Gastroesophageal sphincter (tissue), 4 donors: ENCODE measurements around the gene HMOX1. TPM values are rescaled to one million over a fixed set of nuclear protein-coding genes. Genes with fewer than 3 reads are reported as not detected.
"Not testable (repeated sequence)": the region's sequence is repeated elsewhere in the genome, so short reads cannot be mapped to it uniquely, and the experiment has no call there.

ENCODE experiments used
- ATAC-seq: fragments of 150-250 bp; one replicate; pipeline ENCODE4 v1.9.1; 2016; ENCODE audit warnings: mild to moderate bottlenecking, moderate library complexity
- H3K27ac ChIP-seq, 4 donors: fragments of 200-600 bp; sonication (generic) in 3 of 4; 1 replicate in 3 of 4; 2 replicates in 1 of 4; pipeline ENCODE4 v1.5.1; 2016 to 2019
- H3K27me3 ChIP-seq: fragments of 200-600 bp; sonication (generic); one replicate; pipeline ENCODE4 v1.5.1; 2019
- H3K36me3 ChIP-seq, 2 donors: fragments of 200-600 bp; sonication (generic); one replicate each; pipeline ENCODE4 v1.5.1; 2019; ENCODE audit warnings: control low read depth in 1 of 2
- H3K4me1 ChIP-seq, 3 donors: fragments of 200-600 bp; sonication (generic); 1 replicate in 2 of 3; 2 replicates in 1 of 3; pipeline ENCODE4 v1.5.1; 2016 to 2019; ENCODE audit warnings: control low read depth in 2 of 3
- H3K4me3 ChIP-seq, 2 donors: fragments of 200-600 bp; sonication (generic); one replicate each; pipeline ENCODE4 v1.5.1; 2019; ENCODE audit warnings: mild to moderate bottlenecking in 1 of 2, moderate library complexity in 1 of 2
- H3K9me3 ChIP-seq, 3 donors: fragments of 200-600 bp; sonication (generic); one replicate each; pipeline ENCODE4 v1.5.1; 2017 to 2019; ENCODE audit warnings: control low read depth in 2 of 3
- EP300 ChIP-seq: sonication (generic); formaldehyde crosslinking; IDR thresholded peaks from one replicate; pipeline ENCODE4 v1.6.1; 2017; ENCODE audit warnings: antibody characterized with exemption, mild to moderate bottlenecking
- POLR2A ChIP-seq, 2 donors: fragments of 450-650 bp; IDR thresholded peaks; one replicate each; pipeline ENCODE4 v1.6.1; 2017; ENCODE audit warnings: antibody characterized with exemption in 2 of 2, mild to moderate bottlenecking in 2 of 2, moderate library complexity in 1 of 2
- POLR2AphosphoS5 ChIP-seq: sonication (generic); formaldehyde crosslinking; IDR thresholded peaks from one replicate; pipeline ENCODE4 v1.6.1; 2017; ENCODE audit warnings: antibody characterized with exemption
- WGBS, 2 donors: methylation state at CpG; one replicate each; pipeline ENCODE4 v1.1.5; 2018; ENCODE audit warnings: low coverage in 1 of 2; 5-methylcytosine and 5-hydroxymethylcytosine counted together
- total RNA-seq, 4 donors: library from RNA; depleted of rRNA; stranded (reverse); fragments of >200 nt; gene quantifications; one replicate each; pipeline ENCODE4 v1.1.0, GENCODE V29; 2016
- TF ChIP-seq, protein P1 (sequence below), 4 experiments: fragments of 200-600 bp in 2 of 4; fragments of 450-650 bp in 2 of 4; sonication (generic) in 1 of 4; IDR thresholded peaks; one replicate each; pipeline ENCODE4 v1.5.1; 2017 to 2019; ENCODE audit warnings: antibody characterized with exemption in 4 of 4, mild to moderate bottlenecking in 2 of 4, moderate library complexity in 2 of 4

Gene HMOX1
- total RNA-seq, 4 donors from 2014 or later, result 3.0 to 317 (median 12.7) TPM

DNA sequence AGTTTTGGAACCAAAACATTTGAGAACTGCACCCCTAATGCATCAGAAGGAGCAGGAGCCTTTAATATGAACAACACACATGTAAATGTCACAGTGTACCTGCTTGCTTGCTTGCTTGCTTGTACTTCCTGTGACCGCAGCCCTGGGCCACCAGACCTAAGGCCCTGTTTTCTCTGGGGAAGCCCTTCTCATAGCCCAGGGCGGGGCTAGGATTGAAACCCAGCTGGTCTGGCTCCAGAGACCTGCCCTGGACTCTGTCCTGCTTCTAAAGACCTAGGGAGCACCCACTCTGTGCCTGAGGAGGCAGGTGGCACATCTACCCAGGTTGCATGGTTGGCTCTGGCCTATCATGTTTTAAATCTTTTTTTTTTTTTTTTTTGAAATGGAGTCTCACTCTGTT, 11.5 kb downstream of the HMOX1 start:
- Histone ChIP-seq H3K27ac (no peak overlapping the region), H3K27me3 (no peaks in the 10 kb centered on the region), H3K4me1 (no peaks in the 10 kb centered on the region), H3K4me3 (no peak overlapping the region), H3K36me3 (peaks cover 0 to 38% of the 10 kb centered on the region in 2 donors), H3K9me3 (no peaks in the 10 kb centered on the region)
- WGBS, 2 donors, result 92% methylated on average over 2 of the region's 2 CpGs; no CpG with 5 or more reads in 1 of the 2 donors
- no peak for ATAC-seq
- TF ChIP-seq POLR2AphosphoS5 (no peak), EP300 (no peak)
- TF ChIP-seq, protein P1, sequence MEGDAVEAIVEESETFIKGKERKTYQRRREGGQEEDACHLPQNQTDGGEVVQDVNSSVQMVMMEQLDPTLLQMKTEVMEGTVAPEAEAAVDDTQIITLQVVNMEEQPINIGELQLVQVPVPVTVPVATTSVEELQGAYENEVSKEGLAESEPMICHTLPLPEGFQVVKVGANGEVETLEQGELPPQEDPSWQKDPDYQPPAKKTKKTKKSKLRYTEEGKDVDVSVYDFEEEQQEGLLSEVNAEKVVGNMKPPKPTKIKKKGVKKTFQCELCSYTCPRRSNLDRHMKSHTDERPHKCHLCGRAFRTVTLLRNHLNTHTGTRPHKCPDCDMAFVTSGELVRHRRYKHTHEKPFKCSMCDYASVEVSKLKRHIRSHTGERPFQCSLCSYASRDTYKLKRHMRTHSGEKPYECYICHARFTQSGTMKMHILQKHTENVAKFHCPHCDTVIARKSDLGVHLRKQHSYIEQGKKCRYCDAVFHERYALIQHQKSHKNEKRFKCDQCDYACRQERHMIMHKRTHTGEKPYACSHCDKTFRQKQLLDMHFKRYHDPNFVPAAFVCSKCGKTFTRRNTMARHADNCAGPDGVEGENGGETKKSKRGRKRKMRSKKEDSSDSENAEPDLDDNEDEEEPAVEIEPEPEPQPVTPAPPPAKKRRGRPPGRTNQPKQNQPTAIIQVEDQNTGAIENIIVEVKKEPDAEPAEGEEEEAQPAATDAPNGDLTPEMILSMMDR (IDR thresholded peaks at IDR 0.05), result no peak

DNA sequence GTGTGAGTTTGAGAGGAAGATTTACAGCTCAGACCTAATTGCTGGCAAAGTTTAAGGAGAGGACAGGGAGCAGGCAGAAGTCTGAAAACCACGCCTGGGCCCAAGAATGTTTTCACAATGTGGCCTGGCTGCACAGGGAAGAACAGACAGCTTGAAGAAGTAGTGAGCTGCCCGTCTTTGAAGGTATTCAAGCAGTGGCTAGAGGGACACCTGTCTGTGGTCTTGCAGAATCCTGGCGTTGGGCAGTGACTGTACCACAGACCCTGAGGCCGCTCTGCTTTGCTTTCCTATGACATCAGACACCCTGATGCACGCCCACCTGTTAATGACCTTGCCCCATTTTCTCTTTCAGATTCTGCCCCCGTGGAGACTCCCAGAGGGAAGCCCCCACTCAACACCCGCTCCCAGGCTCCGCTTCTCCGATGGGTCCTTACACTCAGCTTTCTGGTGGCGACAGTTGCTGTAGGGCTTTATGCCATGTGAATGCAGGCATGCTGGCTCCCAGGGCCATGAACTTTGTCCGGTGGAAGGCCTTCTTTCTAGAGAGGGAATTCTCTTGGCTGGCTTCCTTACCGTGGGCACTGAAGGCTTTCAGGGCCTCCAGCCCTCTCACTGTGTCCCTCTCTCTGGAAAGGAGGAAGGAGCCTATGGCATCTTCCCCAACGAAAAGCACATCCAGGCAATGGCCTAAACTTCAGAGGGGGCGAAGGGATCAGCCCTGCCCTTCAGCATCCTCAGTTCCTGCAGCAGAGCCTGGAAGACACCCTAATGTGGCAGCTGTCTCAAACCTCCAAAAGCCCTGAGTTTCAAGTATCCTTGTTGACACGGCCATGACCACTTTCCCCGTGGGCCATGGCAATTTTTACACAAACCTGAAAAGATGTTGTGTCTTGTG, 12.5 kb downstream of the HMOX1 start:
- H3K9me3 ChIP-seq, result no peaks in the 10 kb centered on the region
- H3K4me1 ChIP-seq, result no peaks in the 10 kb centered on the region
- no peaks in the 10 kb centered on the region for H3K27me3 ChIP-seq
- no peak for ATAC-seq
- WGBS, 2 donors, result 69 to 72% methylated on average over 3 to 11 of the region's 16 CpGs
- no peak overlapping the region for H3K4me3 ChIP-seq
- peaks cover 0 to 28% of the 10 kb centered on the region in 2 donors for H3K36me3 ChIP-seq
- H3K27ac ChIP-seq, result no peak overlapping the region
- TF ChIP-seq POLR2AphosphoS5 (no peak), POLR2A (IDR thresholded peaks at IDR 0.05) (no peak), EP300 (no peak)
- TF ChIP-seq, protein P1 (IDR thresholded peaks at IDR 0.05), result no peak

- no peak for ATAC-seq
- WGBS, 2 donors, result 17 to 47% methylated on average over 1 to 4 of the region's 4 CpGs
- no peak overlapping the region for H3K4me3 ChIP-seq
- TF ChIP-seq POLR2AphosphoS5 (no peak), EP300 (no peak), POLR2A (IDR thresholded peaks at IDR 0.05) (no peak)
- TF ChIP-seq, protein P1 (IDR thresholded peaks at IDR 0.05), result no peak
- no peaks in the 10 kb centered on the region for H3K27me3 ChIP-seq
- peaks cover 0 to 28% of the 10 kb centered on the region in 2 donors for H3K36me3 ChIP-seq
- no peak overlapping the region for H3K27ac ChIP-seq
- no peaks in the 10 kb centered on the region for H3K9me3 ChIP-seq
- H3K4me1 ChIP-seq, result no peaks in the 10 kb centered on the region
Observed at GRCh38 chr22:35394011-35394312, 13.1 kb downstream of the HMOX1 start.

DNA sequence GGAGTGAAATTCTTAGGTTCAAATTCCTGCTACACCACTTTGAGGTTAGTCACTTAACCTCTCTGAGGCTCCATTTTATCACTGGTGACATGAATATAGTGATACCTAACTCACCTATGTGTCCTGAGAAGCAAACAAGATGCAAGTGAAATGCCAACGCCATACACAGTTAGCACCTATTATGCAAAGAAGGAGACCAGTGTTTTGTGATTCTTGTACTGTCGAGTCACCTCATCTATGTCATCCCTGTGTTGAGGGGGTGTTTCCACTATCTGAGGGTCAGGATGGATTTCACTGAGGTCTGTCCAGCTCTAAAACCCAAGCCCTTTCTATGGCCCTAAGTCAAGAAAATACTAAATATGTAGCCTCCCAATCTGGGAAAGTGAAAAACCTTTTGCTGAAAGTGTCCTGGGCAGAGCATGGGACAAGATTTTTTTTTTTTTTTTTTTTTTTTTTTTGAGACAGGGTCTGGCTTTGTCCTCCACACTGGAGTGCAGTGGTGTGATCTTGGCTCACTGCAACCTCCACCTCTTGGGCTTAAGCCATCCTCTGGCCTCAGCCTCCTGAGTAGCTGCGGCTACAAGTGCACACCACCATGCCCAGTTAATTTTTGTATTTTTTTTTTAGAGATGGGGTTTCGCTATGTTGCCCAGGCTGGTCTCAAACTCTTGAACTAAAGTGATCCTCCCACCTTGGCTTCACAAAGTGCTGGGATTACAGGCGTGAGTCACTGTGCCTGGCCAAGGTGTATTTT, 14.1 kb downstream of the HMOX1 start:
- H3K9me3 ChIP-seq, result no peaks in the 10 kb centered on the region
- H3K27me3 ChIP-seq, result no peaks in the 10 kb centered on the region
- TF ChIP-seq POLR2AphosphoS5 (no peak), EP300 (no peak), POLR2A (IDR thresholded peaks at IDR 0.05) (no peak)
- TF ChIP-seq, protein P1 (IDR thresholded peaks at IDR 0.05), result no peak
- no peak overlapping the region for H3K27ac ChIP-seq
- peaks cover 0 to 6% (median 0%) of the 10 kb centered on the region in 3 donors for H3K4me1 ChIP-seq
- no peak overlapping the region for H3K4me3 ChIP-seq
- peaks cover 0 to 22% of the 10 kb centered on the region in 2 donors for H3K36me3 ChIP-seq
- no peak for ATAC-seq
- WGBS, 2 donors, result 73 to 80% methylated on average over 1 to 4 of the region's 5 CpGs

DNA sequence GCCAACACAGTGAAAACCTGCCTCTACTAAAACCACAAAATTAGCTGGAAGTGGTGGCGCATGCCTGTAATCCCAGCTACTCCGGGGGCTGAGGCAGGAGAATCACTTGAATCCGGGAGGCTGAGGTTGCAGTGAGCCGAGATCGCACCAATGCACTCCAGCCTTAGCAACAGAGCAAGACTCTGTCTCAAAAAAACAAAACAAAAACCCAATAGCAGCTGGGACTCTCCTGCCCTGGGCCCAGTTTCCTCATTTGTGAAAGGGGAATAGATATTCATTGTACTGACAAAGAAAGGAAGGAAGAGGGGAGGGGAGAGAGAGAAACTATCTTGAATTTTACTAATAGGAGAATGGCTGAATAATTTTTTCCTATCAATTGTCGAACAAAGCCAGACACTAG, 15.7 kb downstream of the HMOX1 start:
- Histone ChIP-seq H3K4me1 (peaks cover 0 to 21% (median 11%) of the 10 kb centered on the region in 3 donors), H3K36me3 (peaks cover 0 to 11% of the 10 kb centered on the region in 2 donors)
- ATAC-seq, H3K27me3 ChIP-seq, H3K9me3 ChIP-seq, H3K4me3 ChIP-seq, H3K27ac ChIP-seq: not testable (repeated sequence)
- WGBS, 2 donors, result 55% methylated on average over 1 of the region's 6 CpGs; no CpG with 5 or more reads in 1 of the 2 donors
